CD8-positive, alpha-beta memory T cell (primary cell): Measurements from ENCODE around the gene MEX3D. TPM values are rescaled to one million over a fixed set of nuclear protein-coding genes. Genes with fewer than 3 reads are reported as not detected.
A peak's percentile ranks its signal among the peaks of the same experiment; 100 is the strongest.

ENCODE experiments used
- CTCF ChIA-PET: fragments of 350-600 bp; sonication (Branson Sonifier 250); formaldehyde crosslinking; loops from one replicate; lab custom pipeline; 2021; ENCODE audit warnings: antibody characterized with exemption; lab: Charles Lee
- POLR2A ChIA-PET: fragments of 350-600 bp; sonication (Branson Sonifier 250); formaldehyde crosslinking; loops from one replicate; lab custom pipeline; 2021; ENCODE audit warnings: antibody characterized with exemption; lab: Charles Lee
- DNase-seq, 5 donors: peaks; one replicate each; pipeline versions ENCODE4 v3.0.0 to v3.0.0-alpha.2; 2020 to 2022; ENCODE audit warnings: mixed read lengths in 1 of 5
- H3K27ac ChIP-seq: one replicate; pipeline ENCODE4 v1.7.0; 2013; ENCODE audit warnings: low read depth, mild to moderate bottlenecking, low read length, moderate library complexity
- H3K27me3 ChIP-seq: 2 replicates; pipeline ENCODE4 v1.7.0; 2013; ENCODE audit warnings: low read length, mild to moderate bottlenecking; ENCODE audit not compliant: insufficient read depth, poor library complexity, severe bottlenecking
- H3K36me3 ChIP-seq: 2 replicates; pipeline ENCODE4 v1.7.0; 2013; ENCODE audit warnings: mild to moderate bottlenecking, low read length, moderate library complexity; ENCODE audit not compliant: insufficient read depth
- H3K4me1 ChIP-seq: 2 replicates; pipeline ENCODE4 v1.7.0; 2013; ENCODE audit warnings: mild to moderate bottlenecking, low read length, moderate library complexity; ENCODE audit not compliant: insufficient read depth
- H3K4me3 ChIP-seq: 2 replicates; pipeline ENCODE4 v1.7.0; 2013; ENCODE audit warnings: mild to moderate bottlenecking, low read length
- H3K9me3 ChIP-seq: 2 replicates; pipeline ENCODE4 v1.7.0; 2013; ENCODE audit warnings: mild to moderate bottlenecking, low read length
- H3K27ac Mint-ChIP-seq, 8 donors: one replicate each; pipeline ENCODE4 v1.8.0; 2020 to 2021; ENCODE audit warnings: mixed read lengths in 8 of 8, mild to moderate bottlenecking in 6 of 8, inconsistent platforms in 3 of 8, moderate library complexity in 3 of 8
- H3K27me3 Mint-ChIP-seq, 2 donors: one replicate each; pipeline ENCODE4 v1.8.0; 2020 to 2021; ENCODE audit warnings: mixed read lengths in 2 of 2, mild to moderate bottlenecking in 1 of 2, moderate library complexity in 1 of 2
- H3K36me3 Mint-ChIP-seq, 3 donors: one replicate each; pipeline ENCODE4 v1.8.0; 2020 to 2021; ENCODE audit warnings: mixed read lengths in 3 of 3, inconsistent platforms in 1 of 3, mild to moderate bottlenecking in 1 of 3
- H3K4me1 Mint-ChIP-seq, 3 donors: one replicate each; pipeline ENCODE4 v1.8.0; 2020 to 2021; ENCODE audit warnings: mixed read lengths in 3 of 3, inconsistent platforms in 1 of 3, mild to moderate bottlenecking in 1 of 3
- H3K4me3 Mint-ChIP-seq, 7 donors: one replicate each; pipeline ENCODE4 v1.8.0; 2020 to 2021; ENCODE audit warnings: mixed read lengths in 7 of 7, mild to moderate bottlenecking in 6 of 7, moderate library complexity in 4 of 7, inconsistent platforms in 2 of 7
- H3K9me3 Mint-ChIP-seq, 5 donors: one replicate each; pipeline ENCODE4 v1.8.0; 2020 to 2022; ENCODE audit warnings: mixed read lengths in 5 of 5, mild to moderate bottlenecking in 3 of 5, moderate library complexity in 2 of 5, inconsistent platforms in 1 of 5
- polyA plus RNA-seq: library from polyadenylated mRNA; unstranded; fragments of 300-500 nt; fragmentation: Illumina TruSeq; gene quantifications from one replicate; pipeline ENCODE4 v1.2.3, GENCODE V29; 2021
- total RNA-seq, 2 experiments: library from RNA; stranded (reverse); gene quantifications; one replicate each; pipeline ENCODE4 v1.2.3, GENCODE V29; 2021

MEX3D gene
- total and polyA plus RNA-seq, 3 experiments from 2014 or later, result 10.8 TPM; not detected in 1

- Mint-ChIP-seq H3K4me3 (no peak overlapping the region), H3K9me3 (peaks cover 0 to 4% (median 0%) of the 10 kb centered on the region in 5 donors), H3K36me3 (no peaks in the 10 kb centered on the region), H3K27me3 (peaks cover 30 to 47% of the 10 kb centered on the region in 2 donors), H3K4me1 (peaks cover 4 to 6% (median 5%) of the 10 kb centered on the region in 3 donors), H3K27ac (no peak overlapping the region)
- H3K36me3 ChIP-seq, result no peaks in the 10 kb centered on the region
- no peaks in the 10 kb centered on the region for H3K4me1 ChIP-seq
- H3K27me3 ChIP-seq, result peaks cover 7% of the 10 kb centered on the region
- H3K9me3 ChIP-seq, result no peaks in the 10 kb centered on the region
- no peak overlapping the region for H3K4me3 ChIP-seq
- ChIA-PET CTCF (no interaction called here), POLR2A (no interaction called here)
- DNase-seq, result no peak
- H3K27ac ChIP-seq, result no peak overlapping the region
Measured at GRCh38 chr19:1529430-1529816, 38.7 kb downstream of the MEX3D start.

- H3K36me3 Mint-ChIP-seq, result no peaks in the 10 kb centered on the region
- peaks cover 0 to 4% (median 0%) of the 10 kb centered on the region in 5 donors for H3K9me3 Mint-ChIP-seq
- no peak overlapping the region for H3K27ac Mint-ChIP-seq
- Histone ChIP-seq H3K4me1 (no peaks in the 10 kb centered on the region), H3K4me3 (no peak overlapping the region), H3K27ac (no peak overlapping the region), H3K36me3 (no peaks in the 10 kb centered on the region), H3K9me3 (no peaks in the 10 kb centered on the region), H3K27me3 (peaks cover 8% of the 10 kb centered on the region)
- POLR2A ChIA-PET, result no interaction called here
- DNase-seq, result no peak
- CTCF ChIA-PET, result no interaction called here
- no peak overlapping the region for H3K4me3 Mint-ChIP-seq
- peaks cover 31 to 50% of the 10 kb centered on the region in 2 donors for H3K27me3 Mint-ChIP-seq
- peaks cover 6 to 9% (median 6%) of the 10 kb centered on the region in 3 donors for H3K4me1 Mint-ChIP-seq
Measured at GRCh38 chr19:1528596-1529429, 39.3 kb downstream of the MEX3D start.

- Histone ChIP-seq H3K9me3 (no peaks in the 10 kb centered on the region), H3K4me1 (no peaks in the 10 kb centered on the region), H3K27me3 (peaks cover 8% of the 10 kb centered on the region), H3K36me3 (no peaks in the 10 kb centered on the region), H3K27ac (no peak overlapping the region), H3K4me3 (no peak overlapping the region)
- Mint-ChIP-seq H3K27ac (peak overlapping the region in 1 of 8 donors; percentile 68), H3K36me3 (no peaks in the 10 kb centered on the region), H3K27me3 (peaks cover 37 to 53% of the 10 kb centered on the region in 2 donors), H3K9me3 (peaks cover 0 to 4% (median 0%) of the 10 kb centered on the region in 5 donors), H3K4me1 (peaks cover 6 to 9% (median 6%) of the 10 kb centered on the region in 3 donors), H3K4me3 (no peak overlapping the region)
- POLR2A ChIA-PET, result no interaction called here
- CTCF ChIA-PET, result no interaction called here
- no peak for DNase-seq
Measured at GRCh38 chr19:1527650-1528309, 40.3 kb downstream of the MEX3D start.

DNA sequence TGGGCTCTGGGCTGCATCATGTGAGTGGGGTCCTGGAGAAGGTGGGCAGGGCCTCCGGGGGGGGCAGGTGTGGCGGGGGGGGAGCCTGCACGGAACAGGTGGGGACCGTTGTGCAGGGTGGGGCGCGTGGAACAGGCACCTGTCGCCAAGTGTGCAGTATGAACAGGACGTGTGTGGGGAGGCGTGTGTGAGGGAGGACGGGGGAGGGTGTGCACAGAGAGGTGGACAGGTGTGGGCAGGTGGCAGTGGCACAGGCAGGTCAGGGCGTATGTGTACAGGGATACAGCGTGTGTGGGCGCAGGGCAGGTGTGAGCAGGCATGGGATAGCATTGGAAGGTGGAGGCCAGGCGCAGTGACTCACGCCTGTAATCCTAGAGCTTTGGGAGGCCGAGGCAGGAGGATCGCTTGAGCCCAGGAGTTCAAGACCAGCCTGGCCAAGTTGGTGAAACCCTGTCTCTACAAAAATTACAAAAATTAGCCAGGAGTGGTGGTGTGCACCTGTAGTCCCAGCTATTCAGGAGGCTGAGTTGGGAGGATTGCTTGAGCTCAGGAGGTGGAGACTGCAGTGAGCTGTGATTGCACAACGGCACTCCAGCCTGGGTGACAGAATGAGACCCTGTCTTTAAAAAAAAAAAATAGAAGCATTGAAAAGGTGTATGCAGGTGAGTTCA, 41.0 kb downstream of the MEX3D start:
- Histone ChIP-seq H3K36me3 (no peaks in the 10 kb centered on the region), H3K4me1 (no peaks in the 10 kb centered on the region), H3K27ac (no peak overlapping the region), H3K27me3 (peaks cover 8% of the 10 kb centered on the region), H3K4me3 (no peak overlapping the region), H3K9me3 (no peaks in the 10 kb centered on the region)
- Mint-ChIP-seq H3K4me1 (peaks cover 6 to 9% (median 6%) of the 10 kb centered on the region in 3 donors), H3K36me3 (no peaks in the 10 kb centered on the region), H3K9me3 (peaks cover 0 to 4% (median 0%) of the 10 kb centered on the region in 5 donors), H3K27me3 (peaks cover 39 to 53% of the 10 kb centered on the region in 2 donors), H3K27ac (peak overlapping the region in 1 of 8 donors; percentile 68), H3K4me3 (no peak overlapping the region)
- CTCF ChIA-PET, result no interaction called here
- no peak for DNase-seq
- POLR2A ChIA-PET, result no interaction called here

DNA sequence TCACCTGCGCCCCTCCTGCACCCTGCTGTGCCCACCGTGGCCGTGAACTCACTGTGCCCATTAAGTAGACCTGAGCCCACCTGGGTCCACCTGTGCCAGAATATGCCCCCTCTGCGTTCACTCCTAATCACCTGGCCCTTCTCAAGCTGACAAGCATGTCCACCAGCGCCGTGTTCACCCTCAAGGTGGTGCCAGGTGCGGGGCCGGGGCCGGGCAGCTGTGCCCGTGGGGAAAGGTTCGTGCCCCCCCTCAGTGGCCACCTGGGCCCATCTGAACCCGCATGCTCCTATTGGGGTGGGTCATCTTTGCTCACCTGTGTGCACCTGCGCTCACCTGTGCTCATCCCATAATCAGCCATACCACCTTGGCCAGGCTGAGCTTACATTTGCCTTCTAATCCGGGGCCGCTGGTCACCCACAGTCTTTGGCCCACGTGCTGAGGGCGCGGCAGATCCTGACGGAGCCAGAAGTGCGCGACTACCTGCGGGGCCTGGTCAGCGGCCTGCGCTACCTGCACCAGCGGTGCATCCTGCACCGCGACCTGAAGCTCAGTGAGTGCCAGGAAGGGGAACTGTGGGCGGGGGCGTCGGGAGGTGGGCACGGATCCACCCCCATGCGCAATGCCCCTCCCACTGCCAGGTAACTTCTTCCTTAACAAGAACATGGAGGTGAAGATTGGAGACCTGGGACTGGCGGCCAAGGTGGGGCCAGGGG, 41.9 kb downstream of the MEX3D start:
- no peaks in the 10 kb centered on the region for H3K36me3 Mint-ChIP-seq
- peaks cover 0 to 4% (median 0%) of the 10 kb centered on the region in 5 donors for H3K9me3 Mint-ChIP-seq
- H3K4me1 Mint-ChIP-seq, result peaks cover 6 to 9% (median 6%) of the 10 kb centered on the region in 3 donors
- H3K4me3 ChIP-seq, result no peak overlapping the region
- H3K9me3 ChIP-seq, result no peaks in the 10 kb centered on the region
- H3K4me1 ChIP-seq, result no peaks in the 10 kb centered on the region
- H3K4me3 Mint-ChIP-seq, result peak overlapping the region in 1 of 7 donors; percentile 37
- H3K27ac Mint-ChIP-seq, result no peak overlapping the region
- POLR2A ChIA-PET, result no interaction called here
- H3K27me3 ChIP-seq, result peaks cover 8% of the 10 kb centered on the region
- CTCF ChIA-PET, result no interaction called here
- no peak for DNase-seq
- peaks cover 36 to 44% of the 10 kb centered on the region in 2 donors for H3K27me3 Mint-ChIP-seq
- no peaks in the 10 kb centered on the region for H3K36me3 ChIP-seq
- no peak overlapping the region for H3K27ac ChIP-seq

DNA sequence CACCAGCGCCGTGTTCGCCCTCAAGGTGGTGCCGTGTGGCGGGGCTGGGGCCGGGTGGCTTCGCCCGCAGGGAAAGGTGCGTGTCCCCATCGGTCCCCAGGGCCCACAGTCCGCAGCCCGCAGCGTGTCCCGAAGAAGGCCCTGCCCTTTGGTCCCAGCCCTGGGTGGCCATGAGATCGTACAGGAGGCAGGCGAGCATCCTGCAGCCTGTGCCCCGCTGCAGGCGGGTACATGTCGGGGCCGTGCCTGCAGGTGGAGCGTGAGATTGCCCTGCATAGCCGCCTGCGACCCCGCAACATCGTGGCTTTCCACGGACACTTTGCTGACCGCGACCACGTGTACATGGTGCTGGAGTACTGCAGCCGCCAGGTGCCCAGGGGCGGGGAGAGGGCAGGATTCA, 42.8 kb downstream of the MEX3D start:
- peaks cover 6 to 9% (median 6%) of the 10 kb centered on the region in 3 donors for H3K4me1 Mint-ChIP-seq
- H3K9me3 ChIP-seq, result no peaks in the 10 kb centered on the region
- H3K27ac Mint-ChIP-seq, result no peak overlapping the region
- CTCF ChIA-PET, result no interaction called here
- H3K27me3 Mint-ChIP-seq, result peaks cover 33 to 44% of the 10 kb centered on the region in 2 donors
- H3K27me3 ChIP-seq, result peaks cover 8% of the 10 kb centered on the region
- no peak overlapping the region for H3K4me3 ChIP-seq
- no peaks in the 10 kb centered on the region for H3K4me1 ChIP-seq
- H3K36me3 ChIP-seq, result no peaks in the 10 kb centered on the region
- H3K4me3 Mint-ChIP-seq, result no peak overlapping the region
- POLR2A ChIA-PET, result no interaction called here
- DNase-seq, result no peak
- H3K36me3 Mint-ChIP-seq, result no peaks in the 10 kb centered on the region
- peaks cover 0 to 4% (median 0%) of the 10 kb centered on the region in 5 donors for H3K9me3 Mint-ChIP-seq
- no peak overlapping the region for H3K27ac ChIP-seq

GRCh38 chr19:1524972-1525325, 43.2 kb downstream of the MEX3D start:
- no peak overlapping the region for H3K27ac ChIP-seq
- H3K36me3 ChIP-seq, result no peaks in the 10 kb centered on the region
- no peak overlapping the region for H3K4me3 Mint-ChIP-seq
- ChIA-PET CTCF (no interaction called here), POLR2A (no interaction called here)
- H3K27me3 Mint-ChIP-seq, result peaks cover 33 to 41% of the 10 kb centered on the region in 2 donors
- H3K27me3 ChIP-seq, result peaks cover 8% of the 10 kb centered on the region
- H3K36me3 Mint-ChIP-seq, result no peaks in the 10 kb centered on the region
- H3K4me1 Mint-ChIP-seq, result peaks cover 6 to 9% (median 6%) of the 10 kb centered on the region in 3 donors
- no peaks in the 10 kb centered on the region for H3K4me1 ChIP-seq
- H3K9me3 Mint-ChIP-seq, result peaks cover 0 to 4% (median 0%) of the 10 kb centered on the region in 5 donors
- no peak for DNase-seq
- H3K4me3 ChIP-seq, result no peak overlapping the region
- no peaks in the 10 kb centered on the region for H3K9me3 ChIP-seq
- H3K27ac Mint-ChIP-seq, result peak overlapping the region in 1 of 8 donors; percentile 10
